MM.1S (cell line): ENCODE data around the gene KCNMA1.

Experiments used
- DNase-seq: peaks from one replicate; pipeline ENCODE4 v3.0.0-alpha.2; 2015
- H2AFZ ChIP-seq: fragments of 300-600 bp; sonication (generic); 2 replicates; pipeline ENCODE4 v1.6.0; 2016; ENCODE audit warnings: antibody characterized with exemption, low read length
- H3F3A ChIP-seq: fragments of 300-600 bp; sonication (generic); 2 replicates; pipeline ENCODE4 v1.6.1; 2016; ENCODE audit warnings: mild to moderate bottlenecking, antibody characterized with exemption, low read length, moderate library complexity, mixed read lengths; ENCODE audit not compliant: insufficient read depth
- H3K27ac ChIP-seq: fragments of 300-600 bp; sonication (generic); 2 replicates; pipeline ENCODE4 v1.5.1; 2016; ENCODE audit warnings: mild to moderate bottlenecking, low read length
- H3K27me3 ChIP-seq: fragments of 300-600 bp; sonication (generic); replicated peaks from 2 replicates; pipeline ENCODE4 v1.6.0; 2016; ENCODE audit warnings: low read length; ENCODE audit not compliant: insufficient read depth
- H3K36me3 ChIP-seq: fragments of 300-600 bp; sonication (generic); replicated peaks from 2 replicates; pipeline ENCODE4 v1.6.1; 2016; ENCODE audit warnings: mild to moderate bottlenecking, low read length, mixed read lengths; ENCODE audit not compliant: insufficient read depth
- H3K4me1 ChIP-seq: fragments of 300-600 bp; sonication (generic); 2 replicates; pipeline ENCODE4 v1.6.1; 2016; ENCODE audit warnings: low read length, mixed read lengths
- H3K4me2 ChIP-seq: fragments of 300-600 bp; sonication (generic); 2 replicates; pipeline ENCODE4 v1.6.0; 2016; ENCODE audit warnings: low read depth, low read length
- H3K4me3 ChIP-seq: fragments of 300-600 bp; sonication (generic); 2 replicates; pipeline ENCODE4 v1.5.1; 2016; ENCODE audit warnings: low read length, mixed read lengths
- H3K79me2 ChIP-seq: fragments of 300-600 bp; sonication (generic); 2 replicates; pipeline ENCODE4 v1.6.1; 2016; ENCODE audit warnings: mixed run types, low read length, mixed read lengths
- H3K9ac ChIP-seq: fragments of 300-600 bp; sonication (generic); 2 replicates; pipeline ENCODE4 v1.6.1; 2016; ENCODE audit warnings: low read length, mixed read lengths
- H3K9me2 ChIP-seq: fragments of 300-600 bp; sonication (generic); replicated peaks from 2 replicates; pipeline ENCODE4 v1.6.1; 2016; ENCODE audit warnings: mild to moderate bottlenecking, low read length, mixed read lengths; ENCODE audit not compliant: insufficient read depth
- H3K9me3 ChIP-seq: fragments of 300-600 bp; sonication (generic); replicated peaks from 2 replicates; pipeline ENCODE4 v1.6.1; 2016; ENCODE audit warnings: mild to moderate bottlenecking, low read length, mixed read lengths; ENCODE audit not compliant: insufficient read depth
- H4K20me1 ChIP-seq: fragments of 300-600 bp; sonication (generic); 2 replicates; pipeline ENCODE4 v1.6.1; 2016; ENCODE audit warnings: mild to moderate bottlenecking, low read length, moderate library complexity, mixed read lengths; ENCODE audit not compliant: insufficient read depth
- EZH2 ChIP-seq: fragments of 300-600 bp; sonication (generic); optimal IDR thresholded peaks from 2 replicates; pipeline ENCODE3; 2017; ENCODE audit warnings: low read depth, mild to moderate bottlenecking, antibody characterized with exemption, low read length, mixed read lengths
- EZH2phosphoT487 ChIP-seq: fragments of 300-600 bp; sonication (generic); IDR thresholded peaks from 2 replicates; pipeline ENCODE4 v1.6.1; 2018; ENCODE audit warnings: antibody characterized with exemption, low read length
- TF ChIP-seq, protein P1 (sequence below): fragments of 300-600 bp; sonication (generic); IDR thresholded peaks from 2 replicates; pipeline ENCODE4 v1.5.1; 2016; ENCODE audit warnings: antibody characterized with exemption, low read length, mixed read lengths

The KCNMA1 gene

GRCh38 chr10:77400033-77400432 lies 237.6 kb downstream of the KCNMA1 start:
- Histone ChIP-seq H3K4me2 (no peak overlapping the region), H3K9ac (no peak overlapping the region), H3K9me2 (no peaks in the 10 kb centered on the region), H2AFZ (no peak overlapping the region), H3F3A (no peaks in the 10 kb centered on the region), H3K4me1 (no peaks in the 10 kb centered on the region), H3K27ac (no peak overlapping the region), H3K79me2 (no peaks in the 10 kb centered on the region), H3K9me3 (no peaks in the 10 kb centered on the region), H3K4me3 (no peak overlapping the region), H3K27me3 (no peaks in the 10 kb centered on the region), H3K36me3 (no peaks in the 10 kb centered on the region), H4K20me1 (no peaks in the 10 kb centered on the region)
- DNase-seq = no peak
- TF ChIP-seq, protein P1, sequence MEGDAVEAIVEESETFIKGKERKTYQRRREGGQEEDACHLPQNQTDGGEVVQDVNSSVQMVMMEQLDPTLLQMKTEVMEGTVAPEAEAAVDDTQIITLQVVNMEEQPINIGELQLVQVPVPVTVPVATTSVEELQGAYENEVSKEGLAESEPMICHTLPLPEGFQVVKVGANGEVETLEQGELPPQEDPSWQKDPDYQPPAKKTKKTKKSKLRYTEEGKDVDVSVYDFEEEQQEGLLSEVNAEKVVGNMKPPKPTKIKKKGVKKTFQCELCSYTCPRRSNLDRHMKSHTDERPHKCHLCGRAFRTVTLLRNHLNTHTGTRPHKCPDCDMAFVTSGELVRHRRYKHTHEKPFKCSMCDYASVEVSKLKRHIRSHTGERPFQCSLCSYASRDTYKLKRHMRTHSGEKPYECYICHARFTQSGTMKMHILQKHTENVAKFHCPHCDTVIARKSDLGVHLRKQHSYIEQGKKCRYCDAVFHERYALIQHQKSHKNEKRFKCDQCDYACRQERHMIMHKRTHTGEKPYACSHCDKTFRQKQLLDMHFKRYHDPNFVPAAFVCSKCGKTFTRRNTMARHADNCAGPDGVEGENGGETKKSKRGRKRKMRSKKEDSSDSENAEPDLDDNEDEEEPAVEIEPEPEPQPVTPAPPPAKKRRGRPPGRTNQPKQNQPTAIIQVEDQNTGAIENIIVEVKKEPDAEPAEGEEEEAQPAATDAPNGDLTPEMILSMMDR = no peak
- TF ChIP-seq EZH2 (no peak), EZH2phosphoT487 (no peak)

DNA sequence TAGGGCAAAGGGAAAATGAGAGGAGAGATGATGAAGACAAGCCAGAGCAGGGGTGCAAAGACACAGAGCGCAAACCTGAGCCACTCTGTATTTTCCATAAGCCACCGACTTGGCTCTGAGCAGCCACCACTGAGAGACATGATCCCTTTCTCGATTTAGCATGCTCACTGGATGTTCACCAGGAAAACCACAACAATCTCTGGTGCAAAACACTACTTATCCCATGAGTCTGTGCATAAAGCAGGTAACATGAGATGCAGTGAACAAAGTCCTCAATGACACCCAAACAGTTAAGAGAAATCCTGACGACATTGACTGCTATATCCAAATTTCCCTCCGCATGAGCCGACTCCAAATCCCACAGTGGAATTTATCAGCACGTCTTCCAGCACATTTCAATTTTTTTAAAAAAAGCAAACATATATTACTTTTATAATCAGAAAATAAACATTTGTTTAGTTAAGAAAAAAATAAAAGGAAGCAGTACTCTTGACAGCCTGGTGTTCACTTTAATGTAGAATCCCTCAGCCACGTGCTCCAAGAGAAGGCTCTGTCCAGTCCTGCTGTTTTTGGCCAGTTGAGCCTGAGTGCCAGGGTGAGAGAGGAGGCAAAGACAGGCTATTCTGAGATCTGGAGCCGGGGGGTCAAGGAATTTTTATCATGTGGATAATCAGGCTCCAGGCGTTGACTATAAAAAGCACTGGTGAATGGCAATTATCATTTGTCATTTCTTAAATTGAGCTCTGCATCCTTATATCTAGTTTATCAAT lies 238.4 kb downstream of the KCNMA1 start:
- Histone ChIP-seq H3K9ac (no peak overlapping the region), H3F3A (no peaks in the 10 kb centered on the region), H3K27me3 (no peaks in the 10 kb centered on the region), H3K27ac (no peak overlapping the region), H2AFZ (no peak overlapping the region), H3K79me2 (no peaks in the 10 kb centered on the region), H3K36me3 (no peaks in the 10 kb centered on the region), H3K9me2 (no peaks in the 10 kb centered on the region), H3K4me2 (no peak overlapping the region), H4K20me1 (no peaks in the 10 kb centered on the region), H3K4me1 (no peaks in the 10 kb centered on the region), H3K9me3 (no peaks in the 10 kb centered on the region), H3K4me3 (no peak overlapping the region)
- TF ChIP-seq EZH2 = no peak
- no peak for TF ChIP-seq EZH2phosphoT487
- TF ChIP-seq, protein P1 = no peak
- DNase-seq = no peak

DNA sequence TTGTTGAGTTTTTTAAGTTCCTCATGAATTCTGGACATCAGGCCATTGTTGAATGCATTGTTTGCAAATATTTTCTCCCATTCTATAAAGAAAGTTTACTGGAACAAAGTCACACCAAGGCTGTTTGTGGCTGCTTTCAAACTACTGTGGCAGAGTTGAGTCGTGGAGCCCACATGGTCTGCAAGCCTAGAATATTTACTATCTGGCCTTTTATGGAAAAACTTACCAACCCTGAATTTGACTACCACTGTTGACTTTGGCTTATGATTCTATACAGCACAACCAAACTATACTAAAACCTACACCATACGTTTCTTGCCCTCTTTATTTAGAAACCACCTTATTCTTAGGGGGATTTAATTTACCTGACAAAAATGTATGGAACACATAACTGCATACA lies 239.1 kb downstream of the KCNMA1 start:
- Histone ChIP-seq H3K9ac (no peak overlapping the region), H3K4me3 (no peak overlapping the region), H3K4me2 (no peak overlapping the region), H3K27me3 (no peaks in the 10 kb centered on the region), H3K4me1 (no peaks in the 10 kb centered on the region), H2AFZ (no peak overlapping the region), H3K9me3 (no peaks in the 10 kb centered on the region), H3K9me2 (no peaks in the 10 kb centered on the region), H4K20me1 (no peaks in the 10 kb centered on the region), H3K36me3 (no peaks in the 10 kb centered on the region), H3K79me2 (no peaks in the 10 kb centered on the region), H3K27ac (no peak overlapping the region), H3F3A (no peaks in the 10 kb centered on the region)
- TF ChIP-seq, protein P1 = no peak
- TF ChIP-seq EZH2 (no peak), EZH2phosphoT487 (no peak)
- DNase-seq = no peak
